ENCODE results near the gene CKAP2L. TPM values are rescaled to one million over a fixed set of nuclear protein-coding genes. Genes with fewer than 3 reads are reported as not detected.

Gene CKAP2L
- total RNA-seq, 1 donor from 2014 or later: 8.9 TPM

- TF ChIP-seq CTCF (IDR thresholded peaks at IDR 0.05; ENCODE audit: unreplicated experiment): no peak
- Mint-ChIP-seq H3K27me3 (ENCODE audit: low read depth) (no peaks in the 10 kb centered on the region), H3K4me3 (peak within 1 kb of the TSS; percentile 59), H3K27ac (peak within 1 kb of the TSS; percentile 82), H3K36me3 (peaks cover 1% of the 10 kb centered on the region), H3K4me1 (peaks cover 20% of the 10 kb centered on the region), H3K9me3 (no peaks in the 10 kb centered on the region)
- DNase-seq (ENCODE audit: low spot score in 2 of 2, unreplicated experiment in 2 of 2): no peak
Observed at GRCh38 chr2:112784199-112785189, 20.1 kb upstream of the CKAP2L start, which contains the start of gene IL1A. IL1A (minus strand) TSS chr2:112784493; CDS start chr2:112783770, 723 bp downstream.

DNA sequence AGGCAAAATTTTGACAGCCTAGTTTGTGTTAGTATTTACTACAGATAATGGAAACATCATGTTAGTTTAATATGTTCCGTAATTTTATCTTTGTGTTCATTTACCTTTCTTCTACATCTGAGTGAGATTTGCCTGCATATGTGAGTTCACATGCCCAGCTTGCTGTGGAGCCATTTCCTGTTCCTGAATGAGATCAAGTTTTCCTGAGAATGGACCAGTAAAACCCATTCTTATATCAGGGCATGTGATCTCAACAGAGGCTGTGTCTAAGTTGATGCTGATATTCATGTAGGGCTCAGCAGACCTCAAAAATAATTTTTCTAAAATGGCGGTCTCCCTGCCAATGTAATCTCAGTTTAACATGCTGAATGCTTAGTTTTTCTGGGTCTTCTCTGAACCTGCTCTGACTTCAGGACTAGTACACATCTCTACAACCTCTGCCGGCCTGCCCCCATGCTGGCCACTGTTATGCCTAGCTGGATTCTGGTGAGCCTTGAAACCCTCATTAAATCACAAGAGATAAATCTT, 18.8 kb upstream of the CKAP2L start:
- peak overlapping the region; percentile 78 for H3K27ac Mint-ChIP-seq
- H3K4me1 Mint-ChIP-seq: peaks cover 20% of the 10 kb centered on the region
- no peaks in the 10 kb centered on the region for H3K9me3 Mint-ChIP-seq
- H3K4me3 Mint-ChIP-seq: peak overlapping the region; percentile 59
- no peak for TF ChIP-seq CTCF (IDR thresholded peaks at IDR 0.05; ENCODE audit: unreplicated experiment)
- peaks cover 3% of the 10 kb centered on the region for H3K36me3 Mint-ChIP-seq
- H3K27me3 Mint-ChIP-seq (ENCODE audit: low read depth): no peaks in the 10 kb centered on the region
- no peak for DNase-seq (ENCODE audit: low spot score in 2 of 2, unreplicated experiment in 2 of 2)

- TF ChIP-seq CTCF (IDR thresholded peaks at IDR 0.05; ENCODE audit: unreplicated experiment): no peak
- DNase-seq (ENCODE audit: low spot score in 2 of 2, unreplicated experiment in 2 of 2): no peak
- no peaks in the 10 kb centered on the region for H3K9me3 Mint-ChIP-seq
- no peak overlapping the region for H3K4me3 Mint-ChIP-seq
- peaks cover 11% of the 10 kb centered on the region for H3K36me3 Mint-ChIP-seq
- peaks cover 20% of the 10 kb centered on the region for H3K4me1 Mint-ChIP-seq
- H3K27ac Mint-ChIP-seq: no peak overlapping the region
- no peaks in the 10 kb centered on the region for H3K27me3 Mint-ChIP-seq (ENCODE audit: low read depth)
Observed at GRCh38 chr2:112782234-112782799, 17.9 kb upstream of the CKAP2L start.

GRCh38 chr2:112779598-112779997, 15.2 kb upstream of the CKAP2L start:
- Mint-ChIP-seq H3K36me3 (peaks cover 15% of the 10 kb centered on the region), H3K27ac (no peak overlapping the region), H3K4me3 (no peak overlapping the region), H3K27me3 (ENCODE audit: low read depth) (no peaks in the 10 kb centered on the region), H3K9me3 (no peaks in the 10 kb centered on the region), H3K4me1 (peaks cover 17% of the 10 kb centered on the region)
- TF ChIP-seq CTCF (IDR thresholded peaks at IDR 0.05; ENCODE audit: unreplicated experiment): no peak
- DNase-seq (ENCODE audit: low spot score in 2 of 2, unreplicated experiment in 2 of 2): no peak

GRCh38 chr2:112777036-112777435, 12.6 kb upstream of the CKAP2L start:
- Mint-ChIP-seq H3K27ac (no peak overlapping the region), H3K4me3 (no peak overlapping the region), H3K4me1 (no peaks in the 10 kb centered on the region), H3K36me3 (peaks cover 15% of the 10 kb centered on the region), H3K9me3 (no peaks in the 10 kb centered on the region), H3K27me3 (ENCODE audit: low read depth) (no peaks in the 10 kb centered on the region)
- TF ChIP-seq CTCF (IDR thresholded peaks at IDR 0.05; ENCODE audit: unreplicated experiment): no peak
- DNase-seq (ENCODE audit: low spot score in 2 of 2, unreplicated experiment in 2 of 2): no peak
